ENCODE results near the gene SPTY2D1.

SPTY2D1 gene

GRCh38 chr11:18617688-18618341, 16.3 kb downstream of the SPTY2D1 start:
- TF ChIP-seq CTCF (IDR thresholded peaks at IDR 0.05; ENCODE audit: insufficient read depth, missing control alignments) = no peak
- DNase-seq (ENCODE audit: insufficient read length, low spot score) = no peak
- FAIRE-seq = no peak

- TF ChIP-seq CTCF (IDR thresholded peaks at IDR 0.05; ENCODE audit: insufficient read depth, missing control alignments) = no peak
- DNase-seq (ENCODE audit: insufficient read length, low spot score) (no peak), FAIRE-seq (no peak)
Observed at GRCh38 chr11:18615628-18616392, 18.3 kb downstream of the SPTY2D1 start.

GRCh38 chr11:18614667-18615066, 19.5 kb downstream of the SPTY2D1 start:
- no peak for TF ChIP-seq CTCF (IDR thresholded peaks at IDR 0.05; ENCODE audit: insufficient read depth, missing control alignments)
- DNase-seq (ENCODE audit: insufficient read length, low spot score) (no peak), FAIRE-seq (no peak)

- TF ChIP-seq CTCF (IDR thresholded peaks at IDR 0.05; ENCODE audit: insufficient read depth, missing control alignments) = no peak
- FAIRE-seq (no peak), DNase-seq (ENCODE audit: insufficient read length, low spot score) (no peak)
Observed at GRCh38 chr11:18612394-18612793, 21.7 kb downstream of the SPTY2D1 start.

GRCh38 chr11:18611196-18611595, 22.9 kb downstream of the SPTY2D1 start:
- FAIRE-seq (no peak), DNase-seq (ENCODE audit: insufficient read length, low spot score) (no peak)
- no peak for TF ChIP-seq CTCF (IDR thresholded peaks at IDR 0.05; ENCODE audit: insufficient read depth, missing control alignments)

GRCh38 chr11:18608376-18608775, 25.8 kb downstream of the SPTY2D1 start:
- no peak for FAIRE-seq
- no peak for TF ChIP-seq CTCF (IDR thresholded peaks at IDR 0.05; ENCODE audit: insufficient read depth, missing control alignments)
- no peak for DNase-seq (ENCODE audit: insufficient read length, low spot score)

Data from D721Med (cell line).